Right hindlimb (tissue), 1 donor: ENCODE data around the gene RTN1.

Experiments used
- DNase-seq: peaks from one replicate; pipeline ENCODE4 v3.0.0-alpha.2; 2018

The RTN1 gene

GRCh38 chr14:59622631-59623030 lies 247.9 kb downstream of the RTN1 start:
- DNase-seq, result no peak

GRCh38 chr14:59619061-59619460 lies 251.5 kb downstream of the RTN1 start:
- no peak for DNase-seq

GRCh38 chr14:59601056-59601455 lies 269.5 kb downstream of the RTN1 start:
- DNase-seq, result no peak

DNA sequence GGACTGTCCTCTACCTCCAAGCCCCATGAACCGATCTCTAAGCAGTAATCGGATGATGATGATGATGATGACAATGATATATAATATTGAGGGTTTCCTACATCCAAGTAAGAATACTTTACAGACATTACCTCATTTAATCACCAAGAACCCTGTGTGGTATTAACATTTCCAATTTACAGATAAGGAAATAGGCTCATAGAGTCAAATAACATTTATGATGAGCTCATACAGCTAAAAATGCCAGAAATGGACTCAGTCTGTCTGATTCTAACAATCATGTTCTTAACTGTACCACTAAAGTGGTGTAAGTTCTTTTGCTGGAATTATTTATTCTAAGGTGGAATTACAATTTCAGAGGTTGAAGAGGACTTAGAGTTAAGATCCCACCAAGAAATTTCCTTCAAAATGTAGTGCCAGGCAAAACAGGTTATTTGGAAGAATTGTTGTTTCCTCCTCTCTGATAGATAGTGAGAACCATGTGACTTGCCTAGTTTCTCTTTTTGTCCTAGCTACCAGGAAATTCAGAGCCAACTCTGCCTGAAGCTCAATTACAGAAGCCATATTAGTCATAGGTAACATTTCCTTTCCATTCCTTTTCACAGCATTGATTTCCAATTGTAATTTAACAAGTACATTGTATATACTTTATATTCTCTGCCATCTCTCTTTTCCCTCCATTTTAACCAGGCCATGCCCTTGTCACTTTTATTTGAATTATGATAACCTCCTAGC lies 270.2 kb downstream of the RTN1 start:
- DNase-seq, result no peak

DNA sequence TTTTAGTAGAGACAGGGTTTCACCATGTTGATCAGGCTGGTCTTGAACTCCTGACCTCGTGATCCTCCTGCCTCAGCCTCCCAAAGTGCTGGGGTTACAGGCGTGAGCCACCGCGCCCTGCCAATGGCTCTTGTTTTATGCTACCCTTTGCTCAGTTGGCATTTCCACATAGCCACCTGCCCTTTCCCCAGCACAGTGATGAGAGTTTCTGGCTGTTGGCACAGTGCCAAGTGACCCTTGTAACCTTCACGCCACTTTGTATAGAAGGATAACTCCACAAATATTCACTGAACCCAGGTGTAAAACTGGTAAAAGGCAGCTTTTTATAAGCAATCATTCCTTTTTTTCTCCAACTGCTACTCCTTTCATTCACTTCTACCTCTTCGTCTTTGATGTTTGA lies 275.5 kb downstream of the RTN1 start:
- DNase-seq, result no peak

- DNase-seq, result no peak
Measured at GRCh38 chr14:59591641-59592370, 278.8 kb downstream of the RTN1 start.

- no peak for DNase-seq
Measured at GRCh38 chr14:59588101-59588500, 282.5 kb downstream of the RTN1 start.

DNA sequence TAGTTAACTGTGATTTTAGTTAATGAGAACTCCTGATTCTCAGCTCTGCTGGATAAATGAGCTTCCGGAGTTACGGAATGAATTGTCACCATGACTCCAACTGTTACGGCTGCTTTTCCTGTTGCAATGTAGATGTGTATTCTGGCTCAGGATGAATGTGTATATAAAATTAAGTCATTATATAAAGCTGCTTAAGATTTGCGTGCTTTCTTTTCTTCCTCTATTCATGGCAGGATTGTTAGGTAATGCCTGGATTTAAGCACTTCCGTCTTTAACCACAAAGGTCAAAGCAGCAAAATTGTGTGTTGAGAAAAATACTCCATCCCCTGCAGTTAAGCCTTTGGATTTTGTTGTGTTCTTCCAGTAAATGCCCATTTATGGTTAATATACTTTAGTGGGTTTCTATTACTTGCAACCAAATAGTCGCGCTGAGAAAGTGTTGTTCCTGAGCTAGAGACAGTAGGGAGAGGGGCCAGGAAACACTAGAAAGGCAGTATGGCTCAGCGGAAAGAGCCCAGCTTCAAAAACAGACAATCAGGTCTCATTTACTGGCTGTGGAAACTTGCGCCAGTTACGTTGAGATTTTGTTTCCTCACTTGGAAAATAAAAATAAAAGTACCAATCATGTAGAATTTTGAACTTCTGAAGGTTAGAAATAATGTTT lies 284.6 kb downstream of the RTN1 start:
- DNase-seq, result no peak

- DNase-seq, result no peak
Measured at GRCh38 chr14:59583755-59584154, 286.8 kb downstream of the RTN1 start.

DNA sequence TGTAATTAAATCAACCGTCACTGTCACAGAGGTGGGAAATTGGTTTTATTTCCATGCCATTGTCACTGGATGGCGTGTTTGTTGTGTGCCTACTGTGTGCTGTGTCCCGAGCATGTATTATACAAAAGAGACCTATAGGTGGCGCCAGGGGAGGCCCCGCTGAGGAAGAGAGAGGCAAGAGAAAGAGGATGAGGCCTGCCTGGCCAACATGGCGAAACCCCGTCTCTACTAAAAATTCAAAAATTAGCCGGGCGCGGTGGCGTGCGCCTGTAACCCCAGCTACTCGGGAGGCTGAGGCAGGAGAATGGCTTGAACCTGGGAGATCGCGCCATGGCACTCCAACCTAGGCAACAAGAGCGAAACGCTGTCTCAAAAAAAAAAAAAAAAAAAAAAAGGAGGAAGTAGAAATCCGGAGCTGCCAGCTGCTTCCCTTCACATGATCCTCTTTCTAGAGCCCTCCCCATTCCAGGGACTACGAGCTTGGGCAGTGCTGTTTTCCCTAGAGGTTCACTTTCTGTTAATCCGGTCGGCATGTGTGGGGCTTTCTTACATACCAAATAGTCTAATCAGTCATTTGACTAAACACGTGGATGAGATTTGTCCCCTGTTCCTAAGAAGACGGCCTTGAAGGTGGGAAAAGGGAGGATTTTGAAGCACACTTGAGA lies 287.6 kb downstream of the RTN1 start:
- DNase-seq, result no peak

GRCh38 chr14:59582161-59582560 lies 288.4 kb downstream of the RTN1 start:
- DNase-seq, result no peak

GRCh38 chr14:59580911-59581310 lies 289.7 kb downstream of the RTN1 start:
- no peak for DNase-seq

GRCh38 chr14:59576332-59577294 lies 294.0 kb downstream of the RTN1 start, which contains the start of gene CCDC175:
Gene CCDC175, minus strand, starts transcription at chr14:59576812. Its CDS starts 37 bp downstream, at chr14:59576775.
- DNase-seq, result peak; percentile 70

DNA sequence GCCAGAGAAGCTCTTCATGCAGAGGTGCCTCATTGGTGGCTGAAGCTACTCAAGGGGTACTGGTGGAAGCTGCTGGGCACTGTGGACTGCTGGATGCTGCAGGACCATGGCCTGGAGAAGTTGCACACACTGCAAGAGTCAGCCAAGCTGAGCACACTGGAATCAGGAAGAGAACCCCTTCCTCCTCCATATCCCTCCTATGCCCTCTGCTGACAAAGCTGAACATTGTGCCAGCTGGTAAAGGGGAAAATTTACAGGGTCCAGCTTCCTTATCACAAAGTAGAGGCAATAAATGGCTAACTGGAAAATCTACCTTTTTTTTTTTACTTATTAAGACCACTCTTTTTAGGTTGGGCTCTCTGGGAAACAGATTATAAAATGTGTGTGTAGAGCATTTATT lies 300.5 kb downstream of the RTN1 start:
- no peak for DNase-seq

DNA sequence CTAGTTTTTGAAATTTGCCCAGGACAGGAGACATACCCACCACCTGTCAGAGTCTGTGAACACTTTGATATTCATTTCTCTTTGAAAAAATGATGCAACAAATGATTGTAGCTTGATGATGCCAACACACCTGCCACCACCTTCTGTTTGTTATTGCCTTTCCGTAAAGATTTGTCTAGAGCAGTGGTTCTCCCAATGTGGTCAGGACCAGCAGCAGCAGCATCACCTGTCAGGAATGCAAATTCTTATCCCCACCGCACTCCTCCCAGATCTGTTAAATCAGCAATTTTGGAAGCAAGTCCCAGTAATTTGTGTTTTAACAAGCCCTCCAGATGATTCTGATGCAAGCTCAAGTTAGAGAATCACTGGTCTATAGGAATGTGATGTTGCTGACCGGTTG lies 303.9 kb downstream of the RTN1 start:
- DNase-seq, result no peak

DNA sequence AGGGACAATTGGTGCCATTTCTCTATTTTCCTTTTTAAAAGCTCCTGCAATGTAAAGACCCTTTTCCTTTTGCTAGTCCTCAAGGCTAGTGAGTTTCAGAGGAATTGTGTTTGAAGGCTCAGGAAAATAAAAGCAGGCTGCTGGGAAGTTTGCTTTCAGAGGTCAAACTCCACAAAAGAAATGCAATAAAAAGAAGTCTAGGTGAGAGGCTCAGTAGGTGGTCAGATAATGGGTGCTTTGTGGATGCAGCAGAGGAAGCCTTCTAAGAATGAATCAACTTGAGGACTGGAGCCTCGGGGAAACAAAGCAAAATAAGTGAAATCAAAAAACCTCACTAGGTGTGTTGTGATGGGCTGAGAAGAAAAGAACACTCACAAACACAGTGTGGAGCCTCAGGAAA lies 304.3 kb downstream of the RTN1 start:
- no peak for DNase-seq

GRCh38 chr14:59565087-59565486 lies 305.5 kb downstream of the RTN1 start:
- no peak for DNase-seq

DNA sequence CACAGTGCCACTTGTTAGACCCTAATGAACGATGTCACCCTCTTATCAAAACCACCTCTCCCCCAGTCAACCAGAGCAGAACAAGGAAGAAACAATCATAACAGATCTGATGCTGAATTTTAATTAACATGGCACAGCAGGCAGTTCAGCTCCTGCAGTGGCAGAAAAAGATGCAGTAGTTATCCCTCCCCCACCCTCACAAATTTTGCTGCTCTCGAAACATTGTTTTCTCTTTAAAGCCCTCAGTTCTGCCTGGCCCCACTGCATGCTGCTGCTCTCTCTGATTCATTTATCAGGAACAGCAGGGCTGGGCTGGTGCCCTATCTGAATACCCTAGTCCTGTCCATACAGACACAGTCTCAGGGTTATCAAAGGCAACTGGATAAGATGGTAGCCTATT lies 306.2 kb downstream of the RTN1 start:
- no peak for DNase-seq

DNA sequence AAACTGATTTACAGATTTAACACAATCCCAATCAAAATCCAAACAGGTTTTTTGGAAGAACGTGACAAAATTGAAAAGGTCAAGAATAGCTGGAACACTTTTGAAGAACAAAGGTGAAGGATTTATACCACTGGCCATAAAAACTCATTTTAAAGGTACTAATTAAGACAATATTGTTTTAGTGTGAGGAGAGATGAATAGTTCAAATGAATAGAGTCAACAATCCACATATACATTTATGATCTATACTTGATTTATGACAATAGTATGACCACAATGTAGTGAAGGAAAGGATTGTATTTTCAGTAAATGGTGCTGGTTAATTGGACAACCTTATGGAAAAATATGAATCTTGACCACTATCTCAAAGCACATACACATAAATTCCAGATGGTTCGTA lies 323.3 kb downstream of the RTN1 start:
- DNase-seq, result no peak
